Suppressor macrophage treated with lipopolysaccharide for 4 hours (primary cell): ENCODE measurements around the gene STRA6.

ENCODE experiments used
- DNase-seq: peaks from one replicate; pipeline ENCODE4 v3.0.0-alpha.2; 2020

Gene STRA6

GRCh38 chr15:74206801-74207281, 4.3 kb upstream of the STRA6 start:
- DNase-seq = no peak

GRCh38 chr15:74205582-74205947, 3.0 kb upstream of the STRA6 start:
- no peak for DNase-seq

DNA sequence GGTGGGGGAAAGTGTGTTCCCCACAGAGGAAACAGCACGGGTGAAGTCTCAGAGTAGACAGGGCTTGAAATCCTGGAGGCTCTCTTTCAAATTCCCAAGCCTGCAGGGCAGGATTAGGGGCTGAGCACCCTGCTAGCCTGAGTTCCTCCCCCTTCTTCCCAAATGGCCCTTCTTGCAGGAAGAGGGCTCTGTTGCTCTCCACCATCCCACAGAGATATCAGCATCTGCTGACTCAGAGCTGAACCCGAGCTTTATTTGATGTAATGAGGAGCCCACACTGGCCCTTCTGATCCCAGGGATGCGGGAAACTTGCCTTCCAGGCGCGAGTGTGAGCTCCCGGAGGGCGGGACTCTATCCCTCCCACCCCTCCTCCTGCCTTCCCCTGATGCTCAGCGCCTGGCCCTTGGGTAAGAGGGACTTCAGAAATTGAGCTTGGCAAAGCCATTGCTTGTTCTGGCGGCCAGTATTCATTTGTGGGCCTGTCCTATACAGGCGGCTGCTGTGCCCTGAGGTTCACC, 1.4 kb upstream of the STRA6 start:
- DNase-seq = no peak

GRCh38 chr15:74201710-74202420, 722 bp downstream of the STRA6 start:
- no peak for DNase-seq

- no peak for DNase-seq
Measured at GRCh38 chr15:74200871-74201419, 1.6 kb downstream of the STRA6 start.

GRCh38 chr15:74200412-74200815, 2.2 kb downstream of the STRA6 start:
- no peak for DNase-seq

DNA sequence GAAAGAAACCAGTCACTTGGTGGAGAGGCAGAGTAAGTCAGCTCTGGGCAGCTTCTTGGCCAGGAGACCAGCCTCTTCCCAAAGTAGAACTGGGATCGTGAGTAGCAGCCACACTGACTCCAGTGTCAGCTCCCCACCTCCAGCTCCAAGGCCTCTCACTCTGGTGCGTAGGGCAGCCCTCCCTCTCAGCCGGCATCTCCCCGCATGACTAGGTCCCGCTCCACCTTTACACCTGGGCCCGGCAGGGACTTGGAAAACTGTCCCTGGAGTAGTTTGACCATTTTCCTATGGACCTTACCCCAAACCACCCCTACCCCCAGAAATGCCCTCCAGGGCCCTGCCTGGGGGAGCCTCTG, 3.3 kb downstream of the STRA6 start:
- no peak for DNase-seq

GRCh38 chr15:74197176-74197965, 5.2 kb downstream of the STRA6 start:
- DNase-seq = no peak

- peak; percentile 36 for DNase-seq
Measured at GRCh38 chr15:74196175-74196574, 6.4 kb downstream of the STRA6 start.

DNA sequence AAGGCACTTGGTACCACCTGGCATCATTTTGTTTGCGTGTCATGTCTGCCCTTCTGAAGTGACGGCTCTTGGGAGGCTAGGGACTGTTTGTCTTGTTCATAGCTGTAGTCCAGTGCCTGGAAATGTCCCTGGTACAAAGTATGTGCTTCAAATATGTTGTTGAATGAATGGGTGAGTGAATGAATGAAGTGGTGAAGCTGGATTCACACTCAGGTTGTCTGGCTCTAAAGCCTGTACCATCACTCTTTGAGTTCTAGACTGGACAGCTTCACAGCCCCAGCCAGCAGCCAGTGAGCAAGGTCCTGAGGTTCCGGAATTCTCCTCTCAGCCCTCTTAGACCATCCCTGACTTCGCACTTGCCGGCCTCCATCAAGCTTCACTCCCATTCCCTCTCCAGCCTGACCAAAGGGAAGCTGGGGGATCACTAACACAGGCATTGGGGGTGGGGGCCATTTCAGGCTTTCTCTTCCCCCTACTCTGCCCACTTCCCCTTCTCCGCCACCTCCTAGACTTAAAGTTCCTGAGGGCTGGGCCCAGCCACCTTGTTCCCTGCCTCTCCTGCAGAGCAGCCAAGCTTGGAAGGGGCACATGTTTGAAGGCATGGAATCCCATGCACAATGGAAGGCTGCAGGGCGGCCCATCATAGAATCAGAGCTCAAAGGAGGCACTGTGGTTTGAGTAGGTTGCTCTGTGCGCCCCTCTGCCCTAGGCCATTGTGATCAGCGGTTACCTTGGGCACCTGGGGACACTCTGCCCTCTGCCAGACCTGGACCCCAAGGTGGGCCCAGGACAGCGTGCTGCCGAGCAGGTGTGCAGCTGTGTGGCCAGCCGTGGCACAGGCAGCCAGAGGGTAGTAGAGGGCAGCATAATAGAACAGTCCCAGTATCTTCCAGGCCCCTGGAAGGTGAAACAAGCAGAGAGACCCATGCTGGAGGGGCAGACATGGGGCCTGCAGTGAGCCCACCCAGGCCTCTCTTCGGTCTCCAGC, 7.7 kb downstream of the STRA6 start:
- no peak for DNase-seq

GRCh38 chr15:74193905-74194304, 8.7 kb downstream of the STRA6 start:
- DNase-seq = no peak

DNA sequence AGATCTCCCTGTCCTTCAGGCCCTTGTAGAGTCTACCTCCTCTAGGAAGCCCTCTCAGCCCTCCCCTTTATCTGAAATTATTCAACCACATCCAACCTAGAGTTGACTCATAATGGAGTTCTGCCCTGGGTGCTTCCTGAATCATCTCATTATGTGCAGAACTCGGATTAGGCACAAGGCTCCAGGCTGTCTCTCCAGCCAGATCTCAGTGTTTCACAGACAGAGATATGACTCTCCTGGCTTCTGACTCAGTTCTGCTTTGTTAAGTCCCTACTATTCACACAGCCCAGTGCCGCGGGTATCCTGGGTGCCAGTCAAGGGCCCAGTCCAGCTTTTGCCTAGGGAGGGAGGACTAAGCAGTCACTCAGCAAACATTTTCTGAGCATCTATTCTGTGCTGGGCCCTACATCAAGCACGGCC, 9.3 kb downstream of the STRA6 start:
- no peak for DNase-seq

DNA sequence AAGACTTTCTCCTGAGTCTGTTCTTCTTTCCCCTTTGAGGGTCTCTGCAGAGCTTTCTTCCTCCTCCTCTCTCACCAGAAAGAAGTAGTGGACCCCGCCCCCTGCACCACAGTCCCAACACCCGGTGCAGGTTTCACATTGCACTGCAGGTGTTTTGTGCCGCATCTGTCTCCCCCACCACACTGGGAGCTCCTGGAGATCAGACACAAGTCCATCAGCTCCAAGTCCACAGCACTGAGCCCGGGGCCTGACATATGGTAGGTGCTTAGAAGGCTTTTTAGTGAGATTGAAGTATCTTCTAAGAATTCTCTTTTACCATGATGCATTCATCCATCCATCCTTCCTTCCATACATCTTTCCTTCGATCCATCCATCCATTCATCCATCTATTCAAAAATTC, 9.8 kb downstream of the STRA6 start:
- no peak for DNase-seq

DNA sequence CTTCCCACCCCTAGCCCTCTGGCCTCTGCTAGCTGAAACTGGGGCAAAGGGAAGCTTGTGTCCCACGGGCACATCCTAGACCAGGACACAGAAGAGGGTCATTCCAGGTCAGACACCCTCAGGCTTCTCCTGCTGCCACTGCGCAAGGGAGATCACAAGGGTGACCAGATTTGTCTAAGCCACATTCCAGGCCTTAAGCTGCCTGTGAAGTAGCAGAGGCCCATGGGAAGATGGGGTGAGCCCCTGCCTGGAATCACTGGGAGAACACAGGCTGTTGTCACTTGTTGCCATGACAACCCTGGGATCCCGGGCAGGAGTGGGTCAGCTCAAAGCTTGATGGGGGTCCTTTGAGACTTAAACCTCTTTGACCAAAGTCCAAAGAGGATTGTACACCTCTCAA, 10.8 kb downstream of the STRA6 start:
- DNase-seq = no peak

DNA sequence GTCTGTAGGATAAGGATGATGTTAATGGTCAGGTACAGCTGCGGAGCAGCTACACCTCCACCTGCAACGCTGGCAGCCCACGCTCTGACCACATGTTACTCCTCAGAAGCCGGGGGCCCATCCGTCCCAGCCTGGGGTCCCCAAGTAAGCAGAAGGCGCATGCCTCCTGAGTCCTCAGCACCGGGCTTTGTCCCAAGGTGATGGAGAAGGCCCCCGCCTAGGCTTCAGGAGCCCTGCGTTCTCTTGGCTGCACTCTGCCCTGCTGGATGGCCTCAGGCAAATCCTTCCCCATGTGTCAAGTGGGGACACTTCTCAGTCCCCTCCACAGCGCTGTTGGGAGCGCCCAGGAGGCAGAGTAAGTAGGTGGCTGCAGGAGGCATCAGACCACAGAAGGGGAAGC, 14.4 kb downstream of the STRA6 start:
- DNase-seq = no peak

DNA sequence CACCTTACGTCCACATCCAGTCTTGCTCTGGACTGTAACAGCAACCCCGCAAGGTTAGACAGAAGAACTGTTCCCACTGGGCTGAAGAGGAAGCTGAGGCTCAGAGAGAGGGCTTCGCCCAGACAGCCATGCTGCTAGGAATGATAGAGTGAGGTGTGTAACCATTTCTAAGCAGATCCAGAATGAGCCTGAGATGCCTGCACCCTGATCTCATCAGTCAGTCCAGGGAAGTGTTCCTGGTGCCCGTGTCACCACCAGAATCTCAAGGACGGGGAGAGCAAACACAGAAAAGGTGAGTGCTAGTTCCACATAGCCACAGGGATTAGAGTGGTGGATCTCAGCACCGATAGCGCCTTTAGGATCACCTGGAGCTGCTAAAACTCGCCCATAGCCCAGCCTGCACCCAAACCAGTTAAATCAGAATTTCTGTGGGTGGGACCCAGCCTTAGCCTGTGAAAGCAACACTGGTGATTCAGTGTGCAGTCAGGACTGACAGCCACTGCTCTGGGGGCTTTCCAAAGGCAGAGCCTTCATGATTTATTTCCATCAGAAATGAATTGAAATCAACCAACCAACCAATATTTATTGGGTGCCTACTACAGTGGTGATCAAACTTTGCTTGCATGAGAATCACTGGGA, 16.8 kb downstream of the STRA6 start:
- DNase-seq = no peak

- no peak for DNase-seq
Measured at GRCh38 chr15:74184582-74185091, 17.9 kb downstream of the STRA6 start.

DNA sequence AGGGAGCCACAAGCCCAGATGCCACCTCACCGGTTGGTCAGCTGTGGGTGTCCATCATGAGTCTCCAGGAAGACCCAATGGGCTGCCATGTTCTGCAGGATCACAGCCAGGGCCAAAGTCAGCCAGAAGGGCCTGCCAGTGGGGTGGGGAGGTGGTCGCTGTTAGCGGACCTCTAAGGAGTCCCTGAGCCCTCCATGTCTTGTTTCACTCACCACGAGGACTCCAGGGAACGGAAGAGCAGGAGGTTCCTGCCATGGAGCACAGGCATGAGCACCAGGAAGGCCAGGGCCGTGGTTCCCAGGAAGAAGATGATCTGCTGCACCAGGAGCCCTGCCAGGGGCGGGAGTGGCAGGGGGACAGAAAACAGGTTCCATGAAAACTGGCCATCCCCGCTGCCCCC, 20.5 kb downstream of the STRA6 start:
- DNase-seq = no peak

GRCh38 chr15:74180881-74181602, 21.5 kb downstream of the STRA6 start:
- DNase-seq = no peak

DNA sequence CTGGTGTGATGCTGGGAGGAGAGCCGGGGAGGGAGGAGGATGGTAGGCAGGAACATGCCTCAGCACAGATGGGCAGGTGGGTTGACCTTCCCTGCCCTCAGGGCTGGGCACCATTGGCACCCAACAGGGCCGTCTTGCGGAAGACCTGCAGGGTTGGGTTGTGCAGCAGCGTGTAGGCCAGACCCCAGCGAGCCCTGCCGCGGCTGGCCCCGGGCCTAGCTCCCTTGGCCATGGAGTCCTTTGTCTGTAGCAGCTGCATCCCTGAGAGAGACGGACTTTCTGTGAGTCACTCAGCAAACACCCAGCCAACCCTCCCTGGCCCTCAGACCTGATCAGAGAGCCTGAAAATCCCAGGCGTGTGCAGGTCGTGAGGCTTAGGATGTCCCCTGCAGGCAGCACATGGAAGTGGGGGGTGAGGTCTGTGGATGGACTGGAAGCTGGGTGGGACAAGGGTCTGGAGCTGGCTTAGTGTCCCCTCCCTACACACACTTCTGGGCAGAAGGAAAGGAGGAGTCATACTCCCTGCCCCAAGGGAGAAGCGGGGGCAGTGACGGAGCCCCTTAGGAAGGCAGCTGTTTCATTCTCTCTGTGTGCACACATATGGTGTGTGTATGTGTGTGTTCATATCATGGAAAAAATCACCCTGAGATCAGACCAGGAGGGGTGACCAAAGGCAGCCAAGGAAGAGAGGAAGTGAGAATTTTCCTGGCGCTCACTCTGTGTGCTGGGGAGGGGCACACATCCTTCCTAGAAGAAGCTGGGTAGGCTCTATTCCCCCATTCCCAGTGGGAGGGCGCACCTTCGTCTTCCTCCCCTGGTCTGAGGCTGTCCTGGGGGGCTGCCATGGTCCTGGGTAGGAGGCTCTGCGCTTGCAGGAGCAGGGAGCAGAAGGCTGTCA, 22.4 kb downstream of the STRA6 start:
- no peak for DNase-seq
